Measurements from ENCODE around the gene DLK1.

DLK1 gene

GRCh38 chr14:100714258-100714892 is 12.3 kb upstream of the DLK1 start:
- peaks cover 37% of the 10 kb centered on the region for H3K4me1 ChIP-seq
- no peaks in the 10 kb centered on the region for H3K27me3 ChIP-seq
- H3K9me3 ChIP-seq, result no peaks in the 10 kb centered on the region
- peak; percentile 59 for DNase-seq
- TF ChIP-seq, protein P1, sequence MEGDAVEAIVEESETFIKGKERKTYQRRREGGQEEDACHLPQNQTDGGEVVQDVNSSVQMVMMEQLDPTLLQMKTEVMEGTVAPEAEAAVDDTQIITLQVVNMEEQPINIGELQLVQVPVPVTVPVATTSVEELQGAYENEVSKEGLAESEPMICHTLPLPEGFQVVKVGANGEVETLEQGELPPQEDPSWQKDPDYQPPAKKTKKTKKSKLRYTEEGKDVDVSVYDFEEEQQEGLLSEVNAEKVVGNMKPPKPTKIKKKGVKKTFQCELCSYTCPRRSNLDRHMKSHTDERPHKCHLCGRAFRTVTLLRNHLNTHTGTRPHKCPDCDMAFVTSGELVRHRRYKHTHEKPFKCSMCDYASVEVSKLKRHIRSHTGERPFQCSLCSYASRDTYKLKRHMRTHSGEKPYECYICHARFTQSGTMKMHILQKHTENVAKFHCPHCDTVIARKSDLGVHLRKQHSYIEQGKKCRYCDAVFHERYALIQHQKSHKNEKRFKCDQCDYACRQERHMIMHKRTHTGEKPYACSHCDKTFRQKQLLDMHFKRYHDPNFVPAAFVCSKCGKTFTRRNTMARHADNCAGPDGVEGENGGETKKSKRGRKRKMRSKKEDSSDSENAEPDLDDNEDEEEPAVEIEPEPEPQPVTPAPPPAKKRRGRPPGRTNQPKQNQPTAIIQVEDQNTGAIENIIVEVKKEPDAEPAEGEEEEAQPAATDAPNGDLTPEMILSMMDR (IDR thresholded peaks at IDR 0.05; ENCODE audit: low read depth, low read length), result no peak
- no peaks in the 10 kb centered on the region for H3K36me3 ChIP-seq
- H3K4me3 ChIP-seq (ENCODE audit: low read depth, low read length), result no peak overlapping the region

DNA sequence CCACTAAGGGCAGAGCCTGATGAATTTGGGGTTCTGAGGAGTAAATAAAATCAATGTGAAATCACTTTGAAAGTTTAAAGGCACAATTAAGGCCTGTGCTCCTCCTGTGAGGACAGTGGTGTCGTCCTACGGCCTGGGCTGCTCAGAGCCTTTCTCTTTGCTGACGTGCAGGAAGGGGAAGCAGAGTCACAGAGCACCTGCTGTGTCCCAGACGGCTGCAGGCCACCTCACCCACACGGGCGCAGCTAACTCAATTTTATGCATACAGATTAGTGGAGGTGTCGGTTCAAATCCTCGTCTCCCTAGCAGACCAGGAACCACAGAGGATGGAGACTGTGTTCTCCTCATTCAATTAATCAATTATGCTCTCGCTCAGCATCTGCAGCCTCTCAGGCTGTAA is 11.4 kb upstream of the DLK1 start:
- TF ChIP-seq, protein P1 (IDR thresholded peaks at IDR 0.05; ENCODE audit: low read depth, low read length), result no peak

DNA sequence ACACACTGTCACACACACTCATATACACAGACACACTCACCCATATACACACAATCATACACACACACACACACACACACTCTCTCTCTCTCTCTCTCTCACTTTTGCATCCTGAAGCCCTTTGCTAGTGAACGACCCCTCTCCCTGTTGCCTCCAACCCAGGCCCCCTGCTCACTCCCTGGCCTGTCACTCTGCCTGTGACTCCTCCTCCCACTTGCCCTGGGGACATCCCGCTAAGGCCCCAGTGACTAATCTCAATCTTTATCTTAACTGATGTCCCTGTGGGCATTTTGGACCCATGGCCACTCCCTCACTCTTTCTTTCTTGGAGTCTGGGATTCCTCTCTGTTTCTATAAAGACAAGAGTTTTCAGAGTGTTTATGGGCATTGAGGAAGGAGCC is 10.9 kb upstream of the DLK1 start:
- DNase-seq, result no peak
- TF ChIP-seq, protein P1 (IDR thresholded peaks at IDR 0.05; ENCODE audit: low read depth, low read length), result no peak
- Histone ChIP-seq H3K36me3 (no peaks in the 10 kb centered on the region), H3K4me3 (ENCODE audit: low read depth, low read length) (no peak overlapping the region), H3K4me1 (peaks cover 38% of the 10 kb centered on the region), H3K27me3 (no peaks in the 10 kb centered on the region), H3K9me3 (no peaks in the 10 kb centered on the region)

More for the DNA sequence above, 11.4 kb upstream of the DLK1 start:
- H3K4me1 ChIP-seq, result peaks cover 41% of the 10 kb centered on the region
- no peaks in the 10 kb centered on the region for H3K27me3 ChIP-seq
- no peaks in the 10 kb centered on the region for H3K36me3 ChIP-seq
- no peak for DNase-seq
- H3K4me3 ChIP-seq (ENCODE audit: low read depth, low read length), result no peak overlapping the region
- H3K9me3 ChIP-seq, result no peaks in the 10 kb centered on the region

GRCh38 chr14:100717386-100717785 is 9.3 kb upstream of the DLK1 start:
- TF ChIP-seq, protein P1 (IDR thresholded peaks at IDR 0.05; ENCODE audit: low read depth, low read length), result no peak
- H3K4me3 ChIP-seq (ENCODE audit: low read depth, low read length), result no peak overlapping the region
- H3K4me1 ChIP-seq, result peaks cover 31% of the 10 kb centered on the region
- no peaks in the 10 kb centered on the region for H3K27me3 ChIP-seq
- no peaks in the 10 kb centered on the region for H3K9me3 ChIP-seq
- H3K36me3 ChIP-seq, result no peaks in the 10 kb centered on the region
- no peak for DNase-seq

DNA sequence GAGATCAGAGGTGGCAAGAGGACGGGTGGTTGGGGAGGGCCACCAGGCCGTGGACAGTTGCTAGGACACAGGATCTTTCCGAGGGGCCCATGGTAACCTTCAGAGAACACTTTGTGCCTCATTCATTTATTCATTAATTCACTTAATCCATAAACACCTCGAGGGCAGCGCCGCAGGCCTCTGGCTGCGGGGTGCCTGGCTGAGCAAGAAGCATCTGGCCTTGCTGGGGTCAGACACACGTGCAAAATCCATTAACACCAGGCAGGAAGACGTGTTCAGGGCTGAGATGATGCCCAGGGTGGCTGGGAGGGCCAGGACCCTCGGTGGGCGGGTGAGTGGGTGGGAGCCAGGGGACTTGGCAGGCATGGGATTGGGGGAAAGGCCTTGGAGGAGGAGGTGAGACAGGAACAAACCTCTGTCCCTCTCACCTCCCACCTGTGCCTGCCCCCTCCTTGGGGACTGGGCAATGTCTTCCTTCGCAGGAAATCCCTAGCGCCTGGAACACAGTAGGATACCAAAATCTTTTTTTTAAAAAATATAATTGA is 6.6 kb upstream of the DLK1 start:
- DNase-seq, result no peak
- H3K9me3 ChIP-seq, result no peaks in the 10 kb centered on the region
- H3K4me1 ChIP-seq, result peaks cover 34% of the 10 kb centered on the region
- TF ChIP-seq, protein P1 (IDR thresholded peaks at IDR 0.05; ENCODE audit: low read depth, low read length), result no peak
- H3K36me3 ChIP-seq, result no peaks in the 10 kb centered on the region
- H3K4me3 ChIP-seq (ENCODE audit: low read depth, low read length), result no peak overlapping the region
- no peaks in the 10 kb centered on the region for H3K27me3 ChIP-seq

- no peak for DNase-seq
- TF ChIP-seq, protein P1 (IDR thresholded peaks at IDR 0.05; ENCODE audit: low read depth, low read length), result no peak
- H3K4me3 ChIP-seq (ENCODE audit: low read depth, low read length), result no peak overlapping the region
- H3K27me3 ChIP-seq, result no peaks in the 10 kb centered on the region
- H3K9me3 ChIP-seq, result no peaks in the 10 kb centered on the region
- no peaks in the 10 kb centered on the region for H3K36me3 ChIP-seq
- peaks cover 26% of the 10 kb centered on the region for H3K4me1 ChIP-seq
These were observed 5.1 kb upstream of the DLK1 start for GRCh38 chr14:100721568-100721967.

Data from BE2C (cell line).